K562 (cell line): ENCODE results near the gene PAQR4. TPM values are rescaled to one million over a fixed set of nuclear protein-coding genes. Genes with fewer than 3 reads are reported as not detected.
A peak's percentile ranks its signal among the peaks of the same experiment; 100 is the strongest.

Experiments
- ATAC-seq: fragments of 200-7000 bp; cut with Tn5 transposase; 3 replicates; pipeline ENCODE4 v1.9.1; 2020; ENCODE audit warnings: moderate library complexity
- BruUV-seq: library from RNA; stranded (reverse); fragments of 400-500 nt; replicated peaks from 2 replicates; lab custom pipeline; 2021; lab: Mats Ljungman, UMichigan
- CTCF ChIA-PET: fragments of 300-600 bp; formaldehyde crosslinking; extraction: SDS; loops from one replicate; lab custom pipeline; 2021; ENCODE audit warnings: low intra/inter-chr PET ratio; lab: Yijun Ruan, JAX
- POLR2A ChIA-PET: fragments of 300-600, 350-650 bp; sonication (Branson Sonifier 250); formaldehyde crosslinking; extraction: SDS; loops from one replicate; lab custom pipeline; 2021; ENCODE audit warnings: antibody characterized with exemption, inconsistent platforms; lab: Yijun Ruan, JAX
- DNase-seq, 4 experiments: peaks; one replicate each; pipeline versions ENCODE4 v3.0.0 to v3.0.0-alpha.2; 2011 to 2018; ENCODE audit warnings: low spot score in 3 of 4, mixed read lengths in 3 of 4; ENCODE audit errors: extremely low read depth in 1 of 4
- FAIRE-seq: peaks from 2 replicates; lab custom pipeline; 2011; peaks lifted over from hg19 to GRCh38; lab: Jason Lieb, UNC
- H2AFZ ChIP-seq: 2 replicates; pipeline ENCODE4 v1.6.0; 2011; ENCODE audit warnings: low read depth, low read length, control low read depth, inconsistent platforms
- H3K27ac ChIP-seq: fragments of 200-600 bp; 3 replicates; pipeline ENCODE4 v1.8.0; 2011; ENCODE audit warnings: low read depth, mild to moderate bottlenecking, control low read depth, inconsistent platforms, low read length, moderate library complexity, mixed read lengths; ENCODE audit errors: extremely low read depth
- H3K27me3 ChIP-seq, 2 experiments: fragments of 300-600 bp in 1 of 2; 2 replicates in 1 of 2; 3 replicates in 1 of 2; pipeline versions ENCODE4 v1.6.0 to v1.8.0; 2011; ENCODE audit warnings: inconsistent platforms in 2 of 2, low read length in 2 of 2, mild to moderate bottlenecking in 1 of 2, mixed read lengths in 1 of 2, moderate library complexity in 1 of 2; ENCODE audit not compliant: control insufficient read depth in 2 of 2, insufficient read depth in 2 of 2
- H3K36me3 ChIP-seq: fragments of 300-600 bp; 3 replicates; pipeline ENCODE4 v1.8.0; 2011; ENCODE audit warnings: mild to moderate bottlenecking, low read length, inconsistent platforms; ENCODE audit not compliant: control insufficient read depth, insufficient read depth
- H3K4me1 ChIP-seq, 2 experiments: fragments of 200-600 bp in 1 of 2; replicated peaks in 1 of 2; 2 replicates in 1 of 2; 3 replicates in 1 of 2; pipeline versions ENCODE4 v1.5.1 to v1.8.0; 2011; ENCODE audit warnings: inconsistent platforms in 2 of 2, low read length in 2 of 2, mild to moderate bottlenecking in 1 of 2, mixed read lengths in 1 of 2, moderate library complexity in 1 of 2; ENCODE audit not compliant: control insufficient read depth in 2 of 2, insufficient read depth in 2 of 2
- H3K4me2 ChIP-seq: 2 replicates; pipeline ENCODE4 v1.6.1; 2011; ENCODE audit warnings: low read length, control low read depth, inconsistent platforms, mixed read lengths; ENCODE audit not compliant: insufficient read depth
- H3K4me3 ChIP-seq: fragments of 200-600 bp; sonication (generic), shearing (Covaris generic); 2 replicates; pipeline ENCODE4 v1.5.1; 2016; ENCODE audit warnings: control low read depth, inconsistent platforms
- H3K79me2 ChIP-seq: fragments of 200-600 bp; 3 replicates; pipeline ENCODE4 v1.8.0; 2011; ENCODE audit warnings: low read length, inconsistent platforms; ENCODE audit not compliant: control insufficient read depth, insufficient read depth
- H3K9ac ChIP-seq, 2 experiments: 2 replicates each; pipeline versions ENCODE4 v1.6.0 to v1.6.1; 2011; ENCODE audit warnings: low read depth in 2 of 2, low read length in 2 of 2, control low read depth in 1 of 2, inconsistent platforms in 1 of 2, mild to moderate bottlenecking in 1 of 2, mixed read lengths in 1 of 2; ENCODE audit not compliant: insufficient read depth in 1 of 2
- H3K9me1 ChIP-seq: one replicate; pipeline ENCODE4 v1.6.0; 2011; ENCODE audit warnings: inconsistent platforms, mild to moderate bottlenecking, low read length, moderate library complexity; ENCODE audit not compliant: control insufficient read depth, insufficient read depth
- H3K9me3 ChIP-seq: replicated peaks from 2 replicates; pipeline ENCODE4 v1.5.1; 2011; ENCODE audit warnings: low read depth, low read length, inconsistent platforms; ENCODE audit not compliant: control insufficient read depth, insufficient read depth
- H4K20me1 ChIP-seq: replicated peaks from 2 replicates; pipeline ENCODE4 v1.6.1; 2011; ENCODE audit warnings: low read length, inconsistent platforms, mixed read lengths; ENCODE audit not compliant: control insufficient read depth, insufficient read depth
- ARID1B ChIP-seq: fragments of 450-650 bp; IDR thresholded peaks from 2 replicates; pipeline ENCODE4 v1.6.1; 2016; ENCODE audit warnings: antibody characterized with exemption, mild to moderate bottlenecking, inconsistent platforms
- BHLHE40 ChIP-seq: IDR thresholded peaks from 2 replicates; pipeline ENCODE4 v1.6.1; 2011; ENCODE audit warnings: low read length, improper control_type of control experiment
- BRD4 ChIP-seq: fragments of 200-600 bp; sonication (generic); IDR thresholded peaks from 2 replicates; pipeline ENCODE4 v1.6.1; 2017; ENCODE audit warnings: inconsistent platforms
- BRF2 ChIP-seq: IDR thresholded peaks from 3 replicates; pipeline ENCODE4 v1.6.1; 2011; ENCODE audit warnings: borderline replicate concordance, mild to moderate bottlenecking; ENCODE audit not compliant: insufficient read length, insufficient read depth
- CCNT2 ChIP-seq: IDR thresholded peaks from 2 replicates; pipeline ENCODE4 v1.6.1; 2011; ENCODE audit warnings: borderline replicate concordance, low read depth, mild to moderate bottlenecking, moderate library complexity, mixed read lengths, low read length; ENCODE audit not compliant: insufficient read length; ENCODE audit errors: extremely low read depth
- HMGN3 ChIP-seq: IDR thresholded peaks from 2 replicates; pipeline ENCODE4 v1.6.1; 2011; ENCODE audit warnings: borderline replicate concordance, low read depth, mild to moderate bottlenecking, mixed read lengths, low read length; ENCODE audit not compliant: insufficient read length; ENCODE audit errors: extremely low read depth
- NFE2 ChIP-seq: IDR thresholded peaks from 2 replicates; pipeline ENCODE4 v1.6.1; 2014; ENCODE audit warnings: antibody characterized with exemption, low read depth
- NR4A1 ChIP-seq, 2 experiments: fragments of 250-450 bp in 1 of 2; fragments of 450-650 bp in 1 of 2; sonication (Bioruptor Pico) in 1 of 2; IDR thresholded peaks; 2 replicates each; pipeline versions ENCODE4 v1.4.0 to v1.6.1; 2016 to 2020; ENCODE audit warnings: mild to moderate bottlenecking in 2 of 2, missing compliant biosample characterization in 1 of 2, missing genetic modification characterization in 1 of 2, moderate library complexity in 1 of 2
- RCOR1 ChIP-seq, 2 experiments: IDR thresholded peaks; 2 replicates each; pipeline ENCODE4 v1.6.1; 2012; ENCODE audit warnings: low read depth in 2 of 2, low read length in 2 of 2, borderline replicate concordance in 1 of 2, improper control_type of control experiment in 1 of 2
- SMARCA4 ChIP-seq: fragments of 450-650 bp; IDR thresholded peaks from 2 replicates; pipeline ENCODE4 v1.6.1; 2016
- TBL1XR1 ChIP-seq, 2 experiments: IDR thresholded peaks; 2 replicates each; pipeline ENCODE4 v1.6.1; 2012; ENCODE audit warnings: improper control_type of control experiment in 2 of 2, low read length in 2 of 2, mild to moderate bottlenecking in 1 of 2
- TEAD1 ChIP-seq, 2 experiments: fragments of 450-650 bp in 1 of 2; sonication (generic) in 1 of 2; formaldehyde crosslinking; IDR thresholded peaks; 2 replicates each; pipeline versions ENCODE4 v1.4.0 to v1.8.0; 2020 to 2022; ENCODE audit warnings: mild to moderate bottlenecking in 2 of 2, missing genetic modification reagents in 1 of 2
- ZBTB7A ChIP-seq: IDR thresholded peaks from 2 replicates; pipeline ENCODE4 v1.6.1; 2011; ENCODE audit warnings: low read depth, mild to moderate bottlenecking, low read length, moderate library complexity, borderline replicate concordance; ENCODE audit not compliant: control insufficient read depth
- ZEB2 ChIP-seq: fragments of 450-650 bp; IDR thresholded peaks from 2 replicates; pipeline ENCODE4 v1.6.1; 2016
- ZNF239 ChIP-seq: fragments of 250-450 bp; sonication (Bioruptor Pico); IDR thresholded peaks from 2 replicates; pipeline ENCODE4 v1.4.0; 2020; ENCODE audit warnings: mild to moderate bottlenecking
- ZNF395 ChIP-seq: fragments of 200-800 bp; sonication (Bioruptor generic); IDR thresholded peaks from 2 replicates; pipeline ENCODE4 v1.6.1; 2017; ENCODE audit warnings: missing genetic modification characterization, missing compliant biosample characterization
- WGBS: fragments of 100-300 bp; shearing (Covaris generic); methylation state at CpG from one replicate; pipeline ENCODE4 v1.1.6; 2016; ENCODE audit warnings: low coverage, mixed read lengths; ENCODE audit not compliant: insufficient coverage; ENCODE audit errors: missing lambda C conversion rate; 5-methylcytosine and 5-hydroxymethylcytosine counted together
- in situ Hi-C: fragments of 300-500 bp; cut with MboI; formaldehyde crosslinking; loops from 4 replicates; pipeline ENCODE4 v1.15.0; 2018; ENCODE audit warnings: inconsistent platforms, mixed read lengths
- intact Hi-C: fragments of 100-400 bp; cut with micrococcal nuclease; formaldehyde crosslinking; loops from 2 replicates; pipeline ENCODE4 v1.14.2; 2022
- polyA plus RNA-seq, 8 experiments: library from polyadenylated mRNA; depleted of rRNA in 4 of 8; stranded (reverse) in 5 of 8; unstranded in 3 of 8; fragments of >200 nt; fragmentation: Nextera tagmentation in 2 of 8; fragmentation: Illumina TruSeq in 1 of 8; extraction: Ambion mirVana in 2 of 8; extraction: Trizol in 1 of 8; gene quantifications; 2 replicates each; pipeline versions ENCODE4 v1.2.1 to v1.2.3, GENCODE V29; 2011 to 2014; ENCODE audit warnings: inconsistent platforms in 1 of 8, missing spikeins in 1 of 8
- total RNA-seq, 7 experiments: library from RNA; depleted of rRNA in 6 of 7; stranded (reverse); fragments of >200 nt in 6 of 7; fragmentation: Illumina TruSeq in 2 of 7; extraction: Trizol in 2 of 7; gene quantifications; 2 replicates each; pipeline versions ENCODE4 v1.2.1 to v1.2.3, GENCODE V29; 2011 to 2021; ENCODE audit warnings: low replicate concordance in 1 of 7
- TF ChIP-seq, protein P1 (sequence below): fragments of 200-800 bp; sonication (Bioruptor generic); IDR thresholded peaks from 2 replicates; pipeline ENCODE4 v1.6.1; 2017; ENCODE audit warnings: missing genetic modification characterization, missing compliant biosample characterization

The PAQR4 gene
- total and polyA plus RNA-seq, 9 of the 15 experiments (the other 6 are each of a cell fraction or from before 2014, with no cell fraction given): 0.62 to 40.4 (median 19.5) TPM

DNA sequence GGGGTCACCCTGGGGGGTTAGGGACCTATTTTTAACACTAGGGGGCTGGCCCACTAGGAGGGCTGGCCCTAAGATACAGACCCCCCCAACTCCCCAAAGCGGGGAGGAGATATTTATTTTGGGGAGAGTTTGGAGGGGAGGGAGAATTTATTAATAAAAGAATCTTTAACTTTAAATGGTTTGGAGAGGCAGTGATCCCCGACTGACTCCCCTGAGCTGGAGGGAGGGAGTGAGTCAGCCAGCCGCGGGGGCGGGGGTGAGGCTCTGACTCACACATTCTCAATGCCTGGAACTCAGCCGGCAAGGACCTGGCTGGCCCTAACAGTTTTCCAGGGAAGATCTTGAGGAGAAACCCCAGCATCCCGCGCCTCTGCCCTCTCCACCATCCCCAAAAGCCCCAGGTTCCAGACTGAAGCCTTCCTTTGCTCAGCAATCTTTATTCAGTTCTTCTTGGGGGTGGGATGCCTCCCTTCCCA is 53.1 kb downstream of the PAQR4 start:
- ChIA-PET POLR2A (interaction anchor here (0.6 to 2.7 kb wide), 9 partner anchors 9 to 554 kb away, joined by 3 to 13 read pairs (median 3); partner anchors contain the start of gene FLYWCH1), CTCF (no interaction called here)
- Histone ChIP-seq H3K9me1 (peaks cover 2% of the 10 kb centered on the region), H3K4me3 (peak overlapping the region; percentile 82), H3K79me2 (peaks cover 42% of the 10 kb centered on the region), H3K4me1 (peaks cover 29 to 87% of the 10 kb centered on the region in 2 experiments), H3K27ac (peak overlapping the region; percentile 90), H3K27me3 (no peaks in the 10 kb centered on the region), H3K4me2 (peak overlapping the region; percentile 83), H3K36me3 (peaks cover 36% of the 10 kb centered on the region; the same call in 2 of the 3 replicates), H3K9me3 (no peaks in the 10 kb centered on the region), H2AFZ (no peak overlapping the region), H3K9ac (peak overlapping the region; percentile 88 to 95), H4K20me1 (peaks cover 28% of the 10 kb centered on the region)
- WGBS: under 1% methylated on average over 8 of the region's 8 CpGs
- FAIRE-seq (peak; percentile 93), ATAC-seq (peak; percentile 67), DNase-seq (peak; percentile 50 to 92 (median 67))
- BruUV-seq: no TSS peak
- in situ Hi-C loops (no loop called here), intact Hi-C loops (loop anchor here (10.0 kb wide), 1 partner anchor 57 kb away; the partner anchor contains the start of genes KREMEN2 and PAQR4)
- TF ChIP-seq BHLHE40 (no peak), ARID1B (peak; percentile 85), BRD4 (no peak), NR4A1 (CRISPR knock-in tag; IDR thresholded peaks at IDR 0.05) (no peak), NR4A1 (tag; IDR thresholded peaks at IDR 0.05) (no peak), ZEB2 (no peak), HMGN3 (peak; percentile 46), NFE2 (peak; percentile 54), BRF2 (no peak), ZNF395 (CRISPR knock-in tag) (0 out of 2 replicates have a peak, but pooled peaks have one; percentile 12), SMARCA4 (peak; percentile 94), ZBTB7A (peak; percentile 18; the same call in 1 of the 2 replicates), RCOR1 (IDR thresholded peaks at IDR 0.05; ENCODE audit: borderline replicate concordance in 1 of 2, low read depth in 2 of 2, low read length in 2 of 2) (0 out of 4 replicates have a peak, but pooled peaks of 1 of the 2 experiments have one; percentile 46), CCNT2 (peak; percentile 52), TBL1XR1 (IDR thresholded peaks at IDR 0.05; ENCODE audit: low read length in 2 of 2) (peak in 1 of 2 experiments; percentile 44; a peak in 1 of 4 replicates), ZNF239 (CRISPR knock-in tag) (no peak), TEAD1 (CRISPR knock-in tag; IDR thresholded peaks at IDR 0.05) (peak; percentile 35 to 95; a peak in 2 of 4 replicates)
- TF ChIP-seq, protein P1, sequence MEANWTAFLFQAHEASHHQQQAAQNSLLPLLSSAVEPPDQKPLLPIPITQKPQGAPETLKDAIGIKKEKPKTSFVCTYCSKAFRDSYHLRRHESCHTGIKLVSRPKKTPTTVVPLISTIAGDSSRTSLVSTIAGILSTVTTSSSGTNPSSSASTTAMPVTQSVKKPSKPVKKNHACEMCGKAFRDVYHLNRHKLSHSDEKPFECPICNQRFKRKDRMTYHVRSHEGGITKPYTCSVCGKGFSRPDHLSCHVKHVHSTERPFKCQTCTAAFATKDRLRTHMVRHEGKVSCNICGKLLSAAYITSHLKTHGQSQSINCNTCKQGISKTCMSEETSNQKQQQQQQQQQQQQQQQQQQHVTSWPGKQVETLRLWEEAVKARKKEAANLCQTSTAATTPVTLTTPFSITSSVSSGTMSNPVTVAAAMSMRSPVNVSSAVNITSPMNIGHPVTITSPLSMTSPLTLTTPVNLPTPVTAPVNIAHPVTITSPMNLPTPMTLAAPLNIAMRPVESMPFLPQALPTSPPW (CRISPR knock-in tag): peak; percentile 82
